ENCODE measurements around the gene ABT1.

Gene ABT1

GRCh38 chr6:26575494-26575939 is 21.2 kb upstream of the ABT1 start:
- no peak for DNase-seq (ENCODE audit: low spot score)

- DNase-seq (ENCODE audit: low spot score) = no peak
These were observed 20.3 kb upstream of the ABT1 start for GRCh38 chr6:26576407-26576843.

- DNase-seq (ENCODE audit: low spot score) = peak; percentile 53
These were observed 19.6 kb upstream of the ABT1 start for GRCh38 chr6:26576929-26577719.

GRCh38 chr6:26577720-26578072 is 19.1 kb upstream of the ABT1 start:
- DNase-seq (ENCODE audit: low spot score) = no peak

- DNase-seq (ENCODE audit: low spot score) = no peak
These were observed 18.5 kb upstream of the ABT1 start for GRCh38 chr6:26578279-26578678.

GRCh38 chr6:26578741-26579140 is 18.0 kb upstream of the ABT1 start:
- DNase-seq (ENCODE audit: low spot score) = no peak

- no peak for DNase-seq (ENCODE audit: low spot score)
These were observed 15.4 kb upstream of the ABT1 start for GRCh38 chr6:26581164-26581915.

GRCh38 chr6:26588965-26589364 is 7.8 kb upstream of the ABT1 start:
- DNase-seq (ENCODE audit: low spot score) = no peak

- DNase-seq (ENCODE audit: low spot score) = no peak
These were observed 4.1 kb upstream of the ABT1 start for GRCh38 chr6:26592649-26593048.

- no peak for DNase-seq (ENCODE audit: low spot score)
These were observed 3.2 kb upstream of the ABT1 start for GRCh38 chr6:26593278-26594130.

GRCh38 chr6:26594131-26594498 is 2.6 kb upstream of the ABT1 start:
- no peak for DNase-seq (ENCODE audit: low spot score)

GRCh38 chr6:26594730-26595632 is 1.8 kb upstream of the ABT1 start:
- DNase-seq (ENCODE audit: low spot score) = no peak

- peak; percentile 81 for DNase-seq (ENCODE audit: low spot score)
These were observed 984 bp upstream of the ABT1 start for GRCh38 chr6:26595669-26596269.

- DNase-seq (ENCODE audit: low spot score) = no peak
These were observed 625 bp downstream of the ABT1 start for GRCh38 chr6:26597389-26597766.

- no peak for DNase-seq (ENCODE audit: low spot score)
These were observed 1.1 kb downstream of the ABT1 start for GRCh38 chr6:26597821-26598220.

GRCh38 chr6:26598267-26598666 is 1.5 kb downstream of the ABT1 start:
- no peak for DNase-seq (ENCODE audit: low spot score)

- DNase-seq (ENCODE audit: low spot score) = no peak
These were observed 2.4 kb downstream of the ABT1 start for GRCh38 chr6:26599134-26599533.

- no peak for DNase-seq (ENCODE audit: low spot score)
These were observed 2.8 kb downstream of the ABT1 start for GRCh38 chr6:26599591-26599990.

GRCh38 chr6:26600759-26601158 is 4.0 kb downstream of the ABT1 start:
- DNase-seq (ENCODE audit: low spot score) = no peak

GRCh38 chr6:26602262-26602661 is 5.5 kb downstream of the ABT1 start:
- no peak for DNase-seq (ENCODE audit: low spot score)

GRCh38 chr6:26604026-26604425 is 7.3 kb downstream of the ABT1 start:
- no peak for DNase-seq (ENCODE audit: low spot score)

Data from CD4-positive, alpha-beta T cell treated with Interleukin-6 at 100 ng/mL for 8 hours (primary cell).